ENCODE data around the gene HAUS7.
A peak's percentile ranks its signal among the peaks of the same experiment; 100 is the strongest.
"Not testable (repeated sequence)": the region's sequence is repeated elsewhere in the genome, so short reads cannot be mapped to it uniquely, and the experiment has no call there.

Gene HAUS7

GRCh38 chrX:153405426-153405825 is 65.0 kb downstream of the HAUS7 start:
- DNase-seq = no peak

- DNase-seq = not testable (repeated sequence)
These were observed 66.0 kb downstream of the HAUS7 start for GRCh38 chrX:153404333-153404732.

GRCh38 chrX:153401133-153401764 is 69.1 kb downstream of the HAUS7 start, which contains the start of gene PNMA6E:
PNMA6E (minus strand) TSS chrX:153401350; CDS start chrX:153398849, 2,501 bp downstream.
- DNase-seq = no peak

GRCh38 chrX:153400146-153401132 is 69.9 kb downstream of the HAUS7 start:
- peak; percentile 43 for DNase-seq

DNA sequence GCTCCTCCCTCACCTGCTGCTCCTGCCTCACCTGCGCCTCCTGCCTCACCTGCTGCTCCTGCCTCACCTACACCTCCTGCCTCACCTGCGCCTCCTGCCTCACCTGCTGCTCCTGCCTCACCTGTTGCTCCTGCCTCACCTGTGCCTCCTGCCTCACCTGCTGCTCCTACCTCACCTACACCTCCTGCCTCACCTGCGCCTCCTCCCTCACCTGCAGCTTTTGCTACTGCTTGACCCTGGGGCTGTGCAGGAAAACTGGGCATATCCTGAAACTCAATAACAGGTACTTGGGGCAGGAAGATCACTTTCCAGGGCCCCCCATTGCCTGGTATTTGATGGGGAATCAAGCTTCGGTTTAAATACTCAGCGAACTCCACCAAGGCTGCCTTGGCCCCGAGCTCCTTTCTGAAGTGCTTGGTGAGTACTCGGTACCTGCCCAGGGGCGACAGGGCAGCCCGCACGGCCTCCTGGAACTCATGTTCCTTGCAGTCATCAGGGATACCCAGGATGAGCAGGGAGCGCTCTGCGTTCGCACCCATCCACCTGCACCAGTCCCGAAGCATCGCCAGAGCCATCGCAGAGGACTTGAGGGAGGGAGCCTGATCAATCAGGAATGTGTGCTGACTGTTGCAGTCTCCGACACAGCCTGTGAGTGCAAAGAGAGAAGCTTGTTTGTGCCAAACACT is 72.0 kb downstream of the HAUS7 start:
- DNase-seq = no peak

Data from CD4-positive, alpha-beta T cell treated with Interleukin-21 for 1 hour (primary cell).